Measurements from ENCODE around the gene PSMB1.
"Not testable (repeated sequence)": the region's sequence is repeated elsewhere in the genome, so short reads cannot be mapped to it uniquely, and the experiment has no call there.

PSMB1 gene

DNA sequence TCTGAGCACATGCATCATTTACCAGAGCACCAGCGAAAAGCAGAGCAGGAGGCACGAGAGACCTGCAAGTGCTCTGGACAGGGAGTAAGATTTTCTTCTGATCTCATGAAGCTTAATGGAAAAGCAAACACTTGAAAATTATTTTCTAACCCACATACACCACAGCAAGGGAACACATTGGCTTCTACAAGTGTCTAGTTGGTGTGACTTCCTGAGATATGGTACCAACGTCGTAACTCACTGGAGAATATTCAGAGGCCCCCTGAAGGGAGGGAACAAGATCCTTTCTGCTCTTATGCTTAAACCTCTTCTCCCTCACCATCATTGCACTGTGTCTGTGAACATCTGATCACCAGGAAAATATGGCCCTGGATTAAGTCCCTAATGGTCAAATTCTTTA lies 48.6 kb downstream of the PSMB1 start:
- DNase-seq (ENCODE audit: low read depth in 3 of 3, low spot score in 1 of 3) = no peak

DNA sequence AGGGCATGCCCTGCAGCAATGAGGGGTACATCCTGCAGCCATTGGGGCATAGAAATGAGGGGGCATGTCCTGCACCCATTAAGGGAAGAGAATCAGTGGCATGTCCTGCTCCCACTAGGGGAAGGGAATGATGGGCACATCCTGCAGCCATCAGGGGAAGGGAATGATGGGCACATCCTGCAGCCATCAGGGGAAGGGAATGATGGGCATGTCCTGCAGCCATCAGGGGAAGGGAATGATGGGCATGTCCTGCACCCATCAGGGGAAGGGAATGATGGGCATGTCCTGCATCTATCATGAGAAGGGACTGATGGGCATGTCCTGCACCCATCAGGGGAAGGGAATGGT lies 49.7 kb downstream of the PSMB1 start:
- no peak for DNase-seq (ENCODE audit: low read depth in 3 of 3, low spot score in 1 of 3)

DNA sequence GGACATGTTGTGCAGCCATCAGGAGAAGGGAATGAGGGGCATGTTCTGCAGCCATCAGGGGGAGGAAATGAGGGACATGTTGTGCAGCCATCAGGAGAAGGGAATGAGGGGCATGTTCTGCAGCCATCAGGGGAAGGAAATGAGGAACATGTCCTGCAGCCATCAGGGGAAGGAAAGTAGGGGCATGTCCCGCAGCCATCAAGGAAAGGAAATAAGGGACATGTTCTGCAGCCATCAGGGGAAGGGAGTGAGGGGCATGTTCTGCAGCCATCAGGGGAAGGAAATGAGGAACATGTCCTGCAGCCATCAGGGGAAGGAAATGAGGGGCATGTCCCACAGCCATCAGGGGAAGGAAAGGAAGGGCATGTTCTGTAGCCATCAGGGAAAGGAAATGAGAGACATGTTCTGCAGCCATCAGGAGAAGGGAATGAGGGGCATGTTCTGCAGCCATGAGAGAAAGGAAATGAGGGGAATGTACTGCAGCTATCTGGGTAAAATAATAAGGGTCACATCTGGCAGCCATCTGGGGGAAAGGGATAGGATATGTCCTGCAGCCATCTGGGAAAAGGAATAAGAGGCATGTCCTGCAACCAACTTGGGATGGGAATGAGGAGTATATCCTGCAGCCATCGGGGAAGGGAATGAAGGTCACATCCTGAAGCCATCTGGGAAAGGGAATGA lies 50.2 kb downstream of the PSMB1 start:
- not testable (repeated sequence) for DNase-seq (ENCODE audit: low read depth in 3 of 3, low spot score in 1 of 3)

DNA sequence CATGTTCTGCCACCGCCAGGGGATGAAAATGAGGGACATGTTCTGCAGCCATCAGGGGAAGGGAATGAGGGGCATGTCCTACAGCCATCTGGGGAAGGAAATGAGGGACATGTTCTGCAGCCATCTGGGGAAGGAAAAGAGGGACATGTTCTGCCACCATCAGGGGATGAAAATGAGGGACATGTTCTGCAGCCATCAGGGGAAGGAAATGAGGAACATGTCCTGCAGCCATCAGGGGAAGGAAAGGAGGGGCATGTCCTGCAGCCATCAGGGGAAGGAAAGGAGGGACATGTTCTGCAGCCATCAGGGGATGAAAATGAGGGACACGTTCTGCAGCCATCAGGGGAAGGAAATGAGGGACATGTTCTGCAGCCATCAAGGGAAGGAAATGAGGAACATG lies 50.8 kb downstream of the PSMB1 start:
- DNase-seq (ENCODE audit: low read depth in 3 of 3, low spot score in 1 of 3) = not testable (repeated sequence)

DNA sequence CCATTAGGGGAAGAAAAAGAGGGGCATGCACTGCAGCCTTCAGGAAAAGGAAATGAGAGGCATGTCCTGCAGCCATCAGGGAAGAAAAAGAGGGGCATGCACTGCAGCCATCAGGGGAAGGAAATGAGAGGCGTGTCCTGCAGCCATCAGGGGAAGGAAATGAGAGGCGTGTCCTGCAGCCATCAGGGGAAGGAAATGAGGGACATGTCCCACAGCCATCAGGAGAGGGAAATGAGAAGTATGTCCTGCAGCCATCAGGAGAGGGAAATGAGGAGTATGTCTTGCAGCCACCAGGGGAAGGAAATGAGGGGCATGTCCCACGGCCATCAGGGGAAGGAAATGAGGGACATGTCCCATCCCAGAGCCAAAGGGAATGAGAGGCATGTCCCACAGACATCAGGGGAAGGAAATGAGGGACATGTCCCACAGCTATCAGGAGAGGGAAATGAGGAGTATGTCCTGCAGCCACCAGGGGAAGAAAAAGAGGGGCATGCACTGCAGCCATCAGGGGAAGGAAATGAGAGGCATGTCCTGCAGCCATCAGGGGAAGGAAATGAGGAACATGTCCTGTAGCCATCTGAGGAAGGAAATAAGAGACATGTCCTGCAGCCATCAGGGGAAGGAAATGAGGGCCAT lies 52.0 kb downstream of the PSMB1 start:
- no peak for DNase-seq (ENCODE audit: low read depth in 3 of 3, low spot score in 1 of 3)

DNA sequence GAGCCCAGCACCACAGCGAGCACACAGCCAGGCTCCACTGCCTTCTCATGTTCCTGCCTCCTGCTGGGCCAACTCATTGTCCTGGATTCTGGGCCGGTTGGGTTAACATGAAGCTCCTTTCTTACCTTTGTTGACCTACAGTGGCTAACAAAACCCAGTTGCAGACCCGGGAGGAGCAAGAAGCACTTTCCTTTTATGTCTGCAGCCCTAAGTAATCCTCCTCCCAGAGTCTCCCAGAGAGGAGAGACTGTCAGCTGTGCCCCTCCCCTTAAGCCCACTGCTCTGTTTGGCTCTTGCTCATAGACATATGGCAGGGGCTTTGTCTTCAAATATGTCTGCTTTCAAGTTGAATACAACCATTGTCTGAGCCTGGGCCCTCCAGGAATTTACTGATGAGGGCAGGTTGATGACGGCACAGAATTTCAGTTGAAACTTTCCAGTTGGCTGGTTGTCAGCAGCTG lies 55.2 kb downstream of the PSMB1 start:
- no peak for DNase-seq (ENCODE audit: low read depth in 3 of 3, low spot score in 1 of 3)

DNA sequence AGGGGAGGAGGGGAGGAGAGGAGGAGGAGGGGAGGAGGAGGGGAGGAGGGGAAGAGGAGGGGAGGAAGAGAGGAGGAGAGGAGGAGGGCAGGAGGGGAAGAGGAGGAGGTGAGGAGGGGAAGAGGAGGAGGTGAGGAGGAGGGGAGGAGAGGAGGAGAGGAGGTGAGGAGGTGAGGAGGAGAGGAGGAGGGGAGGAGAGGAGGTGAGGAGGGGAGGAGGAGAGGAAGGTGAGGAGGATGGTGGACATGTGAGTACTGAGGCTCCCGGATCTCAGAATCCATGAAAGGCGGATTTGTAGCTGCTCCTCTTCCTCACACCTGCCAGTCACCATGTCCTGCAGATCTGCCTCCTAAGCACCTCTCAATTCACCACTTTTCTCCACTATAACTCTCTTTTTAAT lies 59.8 kb downstream of the PSMB1 start:
- DNase-seq (ENCODE audit: low read depth in 3 of 3, low spot score in 1 of 3) = no peak

DNA sequence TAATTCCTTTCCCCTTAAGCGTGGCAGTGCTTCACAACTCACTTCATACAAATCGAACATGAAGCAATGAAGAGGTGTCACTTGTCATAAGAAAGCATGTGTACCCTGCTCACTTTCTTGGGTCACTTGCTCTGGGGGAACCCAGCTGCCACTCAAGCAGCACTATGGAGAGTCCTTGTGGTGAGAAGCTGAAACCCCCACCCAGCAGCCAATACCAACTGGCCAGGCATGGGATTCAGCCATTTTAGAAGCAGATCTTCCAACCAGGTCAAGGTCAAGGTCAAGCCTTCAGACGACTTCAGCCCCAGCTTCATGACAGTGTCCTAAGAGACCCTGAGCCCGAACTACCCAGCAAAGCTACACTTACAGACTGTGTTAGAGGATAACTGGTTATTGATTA lies 62.8 kb downstream of the PSMB1 start:
- DNase-seq (ENCODE audit: low read depth in 3 of 3, low spot score in 1 of 3) = no peak

DNA sequence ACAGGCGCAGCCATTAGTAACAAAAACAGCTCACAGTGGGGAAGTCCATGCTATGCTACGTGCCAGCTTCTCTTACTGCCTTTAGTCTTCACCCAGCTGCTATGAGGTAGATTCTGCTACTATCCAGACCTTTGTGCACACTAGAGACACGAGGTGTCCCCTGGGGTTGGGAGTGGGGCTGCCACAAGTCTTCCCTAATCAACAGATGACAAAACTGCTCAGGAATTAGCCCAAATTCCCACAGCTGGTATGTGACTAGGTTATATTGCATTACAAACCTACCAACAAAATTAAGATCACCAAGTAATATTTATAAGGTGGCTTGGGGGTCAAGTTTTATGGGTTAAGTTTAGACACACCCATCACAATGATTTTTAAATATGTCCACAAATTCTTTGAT lies 63.3 kb downstream of the PSMB1 start:
- no peak for DNase-seq (ENCODE audit: low read depth in 3 of 3, low spot score in 1 of 3)

DNA sequence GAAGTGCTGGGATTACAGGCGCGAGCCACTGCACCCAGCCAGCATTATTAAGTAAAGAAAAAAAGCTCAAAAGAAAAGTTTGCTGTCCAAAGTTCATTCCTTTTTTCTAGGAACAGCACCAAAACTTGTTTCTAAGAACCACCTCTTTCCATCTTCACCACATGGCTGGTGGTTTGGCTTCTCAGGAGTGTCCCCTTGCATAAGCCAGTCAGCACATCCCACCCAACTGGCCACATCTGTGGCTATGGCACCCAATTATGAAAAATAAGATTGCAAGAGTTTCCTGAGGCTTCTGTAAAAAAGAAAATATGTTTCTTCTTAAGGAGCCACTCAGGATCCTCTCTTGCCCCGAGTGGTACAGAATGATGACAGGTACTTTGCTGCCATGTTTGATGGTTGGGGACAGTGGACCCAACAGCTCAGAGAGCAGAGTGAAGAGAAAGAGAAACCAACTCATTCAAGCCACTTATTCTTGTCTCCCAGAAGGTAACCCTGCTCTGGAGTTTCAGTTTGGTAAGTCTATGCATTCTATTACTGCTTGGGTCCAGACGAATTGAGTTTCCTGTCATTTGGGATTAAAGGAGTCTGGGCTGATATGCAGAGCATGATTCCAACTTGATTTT lies 65.3 kb downstream of the PSMB1 start:
- no peak for DNase-seq (ENCODE audit: low read depth in 3 of 3, low spot score in 1 of 3)

DNA sequence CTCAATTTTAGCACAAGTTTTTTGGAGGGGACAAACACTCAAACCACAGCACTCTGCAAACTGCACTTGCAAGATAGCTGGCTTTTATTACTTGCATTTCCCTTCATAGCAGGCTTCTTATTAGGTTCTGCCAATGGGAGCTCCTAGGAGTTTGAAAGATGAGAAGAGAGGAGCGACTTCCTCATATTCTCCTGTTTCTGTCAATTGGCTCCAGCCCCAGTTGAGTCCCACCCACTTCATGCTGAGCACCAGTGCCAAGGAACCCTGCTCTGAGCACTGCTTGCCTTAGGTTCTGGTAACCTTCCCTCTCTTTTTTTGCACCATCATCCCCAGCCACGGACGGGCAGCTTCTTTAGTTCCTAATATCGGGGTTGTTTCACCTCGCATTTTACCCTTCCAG lies 67.9 kb downstream of the PSMB1 start:
- no peak for DNase-seq (ENCODE audit: low read depth in 3 of 3, low spot score in 1 of 3)
